ENCODE results near the gene NCKAP5L.
A peak's percentile ranks its signal among the peaks of the same experiment; 100 is the strongest.
"Not testable (repeated sequence)": the region's sequence is repeated elsewhere in the genome, so short reads cannot be mapped to it uniquely, and the experiment has no call there.

The NCKAP5L gene

DNA sequence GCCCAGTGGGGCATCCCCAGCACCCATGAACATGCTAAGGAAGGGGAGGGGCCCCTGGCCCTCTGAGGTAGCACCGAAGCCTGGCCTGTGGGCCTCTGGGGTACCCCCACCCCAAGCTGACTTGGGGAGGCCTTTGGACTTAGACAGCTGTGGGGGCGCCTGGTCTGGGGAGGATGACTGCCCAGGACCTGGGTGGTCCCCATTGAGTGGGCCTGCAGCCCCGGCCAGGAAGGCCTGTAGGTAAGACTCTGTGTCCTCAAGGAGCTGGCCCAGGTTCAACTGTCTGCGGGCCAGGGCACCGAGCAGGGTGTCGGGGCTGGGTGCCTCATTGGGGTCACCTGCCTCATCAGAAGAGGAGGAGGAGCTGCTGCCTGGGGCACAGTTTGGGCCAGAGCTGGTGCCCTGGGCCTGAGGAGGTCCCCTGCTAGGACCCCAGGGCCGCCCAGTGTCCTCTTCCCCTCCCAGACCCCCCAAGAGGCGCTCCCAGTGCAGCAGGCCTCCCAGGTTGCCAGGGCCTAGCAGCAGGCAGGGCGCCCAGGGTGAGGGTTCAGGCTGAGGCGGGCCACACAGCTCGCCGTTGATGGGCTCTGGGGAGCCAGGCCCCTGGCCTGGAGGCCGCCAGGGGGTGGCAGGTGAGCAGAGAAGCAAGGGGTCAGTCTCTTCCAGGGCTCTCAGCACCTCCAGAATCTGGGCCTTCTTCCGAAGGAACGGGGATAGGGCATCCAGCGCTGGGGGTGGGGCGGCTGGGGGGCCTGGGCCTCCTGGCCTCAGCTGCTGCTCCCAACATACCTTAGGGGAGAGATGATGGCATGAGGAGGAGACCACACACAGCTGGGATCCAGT, 31.4 kb downstream of the NCKAP5L start:
- DNase-seq, result no peak

DNA sequence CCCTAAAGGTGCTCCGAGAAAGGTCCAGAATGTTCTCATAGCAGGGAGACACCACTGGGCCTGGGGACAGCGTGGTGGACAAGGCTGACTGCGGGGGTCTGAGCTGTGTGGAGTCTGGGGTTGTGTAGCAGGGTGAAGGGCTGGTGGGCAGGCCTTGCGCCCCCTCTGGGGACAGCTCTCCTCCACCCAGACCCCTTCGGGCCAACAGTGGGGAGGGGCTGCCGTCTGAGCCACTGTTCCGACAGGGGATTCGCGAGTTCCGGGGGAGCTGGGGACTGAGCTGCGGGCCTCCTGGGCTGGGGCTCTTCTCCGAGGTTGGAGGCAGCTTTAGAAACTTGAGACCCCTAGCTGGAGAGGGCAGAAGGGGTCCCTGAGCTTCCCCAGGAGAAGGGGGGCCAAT, 32.1 kb downstream of the NCKAP5L start:
- DNase-seq, result no peak

DNA sequence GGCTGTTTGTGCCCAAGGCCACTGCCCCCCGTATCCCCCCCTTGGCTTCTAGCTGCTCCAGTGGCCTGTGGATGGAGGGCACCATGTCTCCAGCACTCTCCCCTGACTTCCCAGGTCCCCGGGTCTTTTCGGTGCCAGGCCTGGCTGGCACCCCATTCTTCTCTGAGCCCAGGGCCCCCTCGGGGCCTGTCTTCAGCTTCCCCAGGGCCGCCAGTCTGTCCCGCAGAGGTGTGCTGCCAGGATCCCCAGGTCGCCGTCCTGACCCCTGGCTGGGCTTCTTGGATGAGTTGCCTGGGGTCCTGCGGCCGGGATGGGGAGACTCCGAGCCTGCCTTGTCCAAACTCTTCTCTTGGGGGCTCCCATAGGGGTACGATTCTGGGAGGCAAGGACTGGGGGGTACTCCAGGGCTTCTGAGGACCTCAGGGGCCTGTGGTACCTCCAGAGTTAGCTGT, 32.5 kb downstream of the NCKAP5L start:
- no peak for DNase-seq

DNA sequence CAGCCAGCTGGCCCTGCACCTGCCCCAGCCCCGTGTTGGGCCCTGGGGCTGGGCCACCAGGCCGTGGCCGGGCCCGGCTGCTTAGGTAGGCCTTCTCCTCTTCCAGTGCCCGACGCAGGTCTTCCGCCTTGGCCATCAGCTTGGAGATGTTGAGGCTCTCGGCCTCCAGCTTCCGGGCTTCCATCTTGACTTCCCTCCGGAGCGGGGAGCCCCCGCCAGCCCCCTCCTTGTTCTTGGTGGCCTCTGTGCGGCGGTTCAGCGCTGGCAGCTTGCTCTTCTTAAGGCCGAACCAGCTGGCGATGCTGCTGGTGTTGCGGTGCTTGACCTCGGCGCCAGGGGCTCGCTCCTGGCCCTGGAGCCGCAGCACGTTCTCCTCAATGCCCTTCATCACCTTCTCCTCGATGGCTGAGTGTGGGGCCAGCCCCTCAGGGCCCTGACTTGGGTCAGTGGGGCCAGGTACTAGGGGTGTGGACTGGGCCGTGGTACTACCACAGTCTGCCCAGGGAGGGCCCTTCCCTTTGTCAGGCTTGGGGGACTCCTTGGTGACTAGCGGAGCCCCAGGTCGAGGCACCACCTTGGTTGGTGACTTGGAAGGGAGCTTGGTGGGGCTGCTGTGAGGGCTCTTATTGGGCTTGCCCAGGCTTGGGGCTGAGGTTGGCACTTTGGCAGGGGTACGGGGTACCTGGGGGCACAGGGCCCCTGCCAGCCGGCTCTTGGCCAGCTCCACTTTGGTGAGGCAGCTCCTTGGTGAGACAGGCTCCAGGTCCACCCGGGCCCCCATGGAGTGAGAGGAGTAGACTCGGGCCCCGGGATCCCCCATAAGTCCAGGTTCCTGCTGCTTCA, 33.2 kb downstream of the NCKAP5L start:
- DNase-seq, result no peak

DNA sequence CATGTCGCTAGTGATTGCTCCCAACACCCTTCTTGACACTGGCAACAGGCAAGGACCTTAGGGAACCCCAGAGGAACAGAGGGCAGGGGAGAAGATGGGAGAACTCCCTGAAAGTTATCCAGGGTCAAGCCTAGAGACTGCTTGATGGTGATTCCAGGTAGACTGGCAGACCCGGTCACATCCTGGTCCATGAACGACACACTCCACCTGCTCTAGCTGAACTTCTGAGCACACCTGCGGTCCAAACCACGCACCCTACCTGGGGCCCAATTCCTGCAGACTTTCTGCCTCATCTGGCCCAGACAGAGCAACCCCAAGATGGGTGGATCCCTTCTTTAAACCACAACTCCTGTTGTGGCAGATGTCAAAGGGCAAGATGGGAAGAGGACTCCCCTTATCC, 34.2 kb downstream of the NCKAP5L start:
- no peak for DNase-seq

DNA sequence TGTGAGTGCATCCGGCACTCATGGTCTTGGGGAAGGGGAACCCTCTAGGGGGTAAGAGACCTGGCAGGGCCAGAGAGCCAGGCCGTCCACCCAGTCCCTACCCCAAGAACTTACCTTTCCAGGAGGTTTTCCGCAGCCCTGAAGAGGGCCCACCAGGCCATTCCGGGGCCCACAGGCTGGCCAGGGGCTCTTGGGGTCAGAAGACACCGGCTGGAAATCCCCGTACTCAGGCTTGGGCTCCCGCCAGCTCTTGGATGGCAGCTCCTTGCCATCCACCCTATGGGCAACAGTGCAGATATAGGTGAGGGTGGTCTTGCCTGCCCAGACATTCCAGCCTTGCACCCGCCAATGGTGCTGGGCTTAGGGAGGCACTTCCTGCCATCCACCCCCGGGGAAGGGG, 34.6 kb downstream of the NCKAP5L start:
- DNase-seq, result no peak

DNA sequence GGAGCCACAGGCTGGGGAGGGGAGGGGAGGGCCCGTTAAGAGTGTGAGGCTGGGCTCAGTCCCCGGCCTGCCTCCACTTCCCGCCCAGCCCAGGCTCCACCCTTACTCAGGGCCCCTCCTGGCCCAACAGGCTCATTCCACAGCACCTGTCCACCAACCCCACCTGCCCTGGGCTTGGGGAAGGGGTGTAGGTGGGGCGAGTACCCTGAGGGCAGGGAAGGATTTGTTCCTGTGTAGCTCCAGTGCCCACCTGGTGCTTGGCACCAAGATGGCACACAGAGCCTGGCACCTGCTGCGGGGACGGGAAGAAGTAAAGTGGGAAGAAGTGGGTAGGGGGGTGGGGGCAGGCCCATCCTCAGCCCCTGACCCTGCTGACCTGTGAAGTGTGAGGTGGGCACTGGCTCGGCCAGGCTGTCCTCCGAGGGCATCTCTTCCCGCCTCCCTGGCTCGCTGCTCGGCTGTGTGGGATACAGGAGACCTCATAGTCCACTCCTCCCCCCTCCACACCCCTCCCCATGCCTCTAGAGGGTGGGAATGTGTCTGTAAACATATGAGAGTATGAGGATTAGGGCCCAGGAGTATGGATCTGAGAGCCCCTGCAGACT, 35.1 kb downstream of the NCKAP5L start:
- no peak for DNase-seq

DNA sequence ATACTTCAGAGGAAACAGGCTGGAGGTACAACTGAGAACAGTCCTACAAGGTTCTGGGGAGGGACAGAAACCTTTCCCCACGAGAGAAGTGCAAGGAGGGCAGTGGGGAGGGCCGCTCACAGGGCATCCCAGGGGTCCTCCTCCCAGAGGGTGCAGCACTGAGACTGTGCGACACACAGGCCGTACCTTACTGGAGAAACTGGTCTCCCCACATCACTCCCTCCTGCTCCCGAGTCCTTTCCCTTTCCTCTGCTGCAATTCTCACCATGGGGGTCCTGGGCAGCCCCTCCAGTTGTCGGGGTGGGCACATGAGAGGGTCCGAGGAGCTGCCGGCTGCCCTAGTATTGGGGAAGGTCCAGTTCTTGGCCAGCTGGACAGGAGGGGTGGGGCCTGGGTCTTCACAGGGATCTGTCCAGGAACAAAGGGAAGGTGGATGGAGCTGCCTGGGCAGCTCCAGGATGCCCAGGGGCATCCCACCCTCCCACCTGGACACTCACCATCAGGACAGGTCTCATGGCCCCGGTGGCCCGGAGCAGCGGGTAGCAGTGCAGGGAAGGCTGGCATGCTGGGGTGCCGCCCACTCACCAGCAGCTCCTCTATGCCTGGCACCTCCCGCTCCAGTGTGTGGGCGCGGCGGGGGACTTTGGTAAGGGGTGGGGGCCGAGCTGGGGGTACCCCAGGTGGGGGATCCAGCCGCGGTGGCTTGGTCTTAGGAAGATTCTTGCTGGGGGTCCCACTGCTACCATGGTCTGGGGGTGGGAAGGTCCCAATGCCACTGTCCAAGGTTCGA, 35.8 kb downstream of the NCKAP5L start:
- no peak for DNase-seq

DNA sequence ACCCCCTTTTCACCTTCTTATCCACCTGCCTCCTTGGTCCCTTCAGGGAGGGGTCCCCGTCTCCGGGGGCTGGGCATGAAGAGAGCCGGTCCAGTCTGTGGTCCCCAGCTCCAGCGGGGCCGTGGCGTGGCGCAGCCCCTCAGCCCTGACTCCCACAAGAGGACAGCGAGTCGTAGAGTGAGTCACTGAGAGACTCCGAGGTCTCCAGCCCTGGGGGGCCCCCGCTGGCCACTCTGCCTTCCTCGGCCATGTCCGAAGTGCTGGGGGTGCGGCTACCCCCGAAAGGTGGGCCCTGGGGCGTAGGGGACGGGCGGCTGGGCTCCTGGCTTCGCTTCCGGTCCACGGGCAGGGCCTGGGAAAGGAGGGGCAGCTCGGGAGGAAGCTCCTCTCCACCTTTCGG, 36.5 kb downstream of the NCKAP5L start:
- DNase-seq, result no peak

DNA sequence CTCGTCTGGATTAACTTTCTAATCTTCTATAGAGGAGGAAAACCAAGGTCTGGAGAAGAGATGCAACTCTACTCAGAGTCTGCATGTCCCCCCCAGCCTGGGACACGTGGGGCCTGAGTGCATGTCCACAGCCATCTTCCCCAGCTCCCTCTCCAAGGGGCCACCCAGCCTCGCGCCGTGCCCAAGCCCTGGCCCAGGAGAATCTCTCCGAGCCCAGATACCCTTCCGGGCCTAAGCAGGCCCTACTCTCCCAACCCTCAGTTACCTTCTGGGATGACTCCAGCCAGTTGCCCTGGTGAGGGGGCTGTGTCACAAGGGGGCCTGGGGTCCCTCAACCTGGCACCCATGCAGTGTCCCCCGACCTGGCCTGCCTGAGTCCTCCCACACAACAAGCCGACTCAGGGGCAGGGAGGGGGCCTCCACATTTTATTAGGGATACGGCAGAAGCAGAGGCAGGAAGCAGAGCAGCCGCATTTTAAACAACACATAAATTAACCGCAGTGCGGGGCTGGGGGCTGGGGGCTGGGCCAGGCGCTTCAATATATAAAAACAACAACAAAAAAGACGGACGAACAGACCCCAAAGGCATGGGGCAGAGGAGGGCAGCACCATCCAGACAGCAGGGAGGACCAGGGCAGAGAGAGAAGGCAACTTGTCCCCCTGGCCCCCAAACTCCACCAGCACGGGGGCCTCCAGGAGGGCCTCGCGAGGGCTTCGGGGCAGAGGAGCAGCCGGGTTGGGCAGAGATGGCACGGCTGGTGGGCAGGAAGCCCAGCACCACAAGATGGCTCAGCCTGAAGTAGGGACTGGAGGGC, 37.3 kb downstream of the NCKAP5L start:
- DNase-seq, result no peak

DNA sequence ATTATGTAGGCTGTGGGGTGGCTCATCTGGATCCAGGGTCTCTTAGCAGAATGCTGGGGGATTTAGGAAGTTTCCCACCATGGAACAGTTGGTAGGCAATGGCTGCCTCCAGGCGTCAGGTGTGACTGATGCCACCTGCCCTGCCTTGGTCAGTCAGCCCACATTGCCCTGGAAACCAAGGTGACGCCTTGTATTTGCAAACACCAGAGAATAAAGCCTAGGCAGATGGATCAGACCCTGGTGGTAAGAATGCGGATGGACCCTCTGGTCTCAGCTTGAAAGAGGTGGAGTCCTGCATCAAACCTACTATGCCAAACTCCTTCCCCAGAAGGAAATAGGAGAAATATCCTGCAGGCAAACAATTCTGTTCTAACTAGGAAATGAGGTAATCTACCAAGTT, 38.2 kb downstream of the NCKAP5L start:
- no peak for DNase-seq

DNA sequence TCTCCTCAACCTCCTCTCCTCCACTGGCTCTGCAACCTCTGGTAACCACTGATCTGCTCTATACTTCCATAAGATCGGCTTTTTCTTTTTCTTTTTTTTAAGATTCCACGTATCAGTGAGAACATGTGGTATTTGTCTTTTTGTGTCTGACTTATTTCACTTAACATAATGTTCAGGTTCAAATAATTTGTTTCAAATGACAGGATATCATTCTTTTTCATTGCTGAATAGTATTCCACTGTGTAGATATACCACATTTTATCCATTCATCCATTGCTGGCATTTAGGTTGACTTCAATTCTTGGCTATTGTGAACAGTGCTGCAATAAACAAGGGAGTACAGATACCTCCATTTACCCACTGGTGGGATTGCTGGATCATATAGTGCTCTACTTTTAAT, 40.5 kb downstream of the NCKAP5L start:
- DNase-seq, result no peak

DNA sequence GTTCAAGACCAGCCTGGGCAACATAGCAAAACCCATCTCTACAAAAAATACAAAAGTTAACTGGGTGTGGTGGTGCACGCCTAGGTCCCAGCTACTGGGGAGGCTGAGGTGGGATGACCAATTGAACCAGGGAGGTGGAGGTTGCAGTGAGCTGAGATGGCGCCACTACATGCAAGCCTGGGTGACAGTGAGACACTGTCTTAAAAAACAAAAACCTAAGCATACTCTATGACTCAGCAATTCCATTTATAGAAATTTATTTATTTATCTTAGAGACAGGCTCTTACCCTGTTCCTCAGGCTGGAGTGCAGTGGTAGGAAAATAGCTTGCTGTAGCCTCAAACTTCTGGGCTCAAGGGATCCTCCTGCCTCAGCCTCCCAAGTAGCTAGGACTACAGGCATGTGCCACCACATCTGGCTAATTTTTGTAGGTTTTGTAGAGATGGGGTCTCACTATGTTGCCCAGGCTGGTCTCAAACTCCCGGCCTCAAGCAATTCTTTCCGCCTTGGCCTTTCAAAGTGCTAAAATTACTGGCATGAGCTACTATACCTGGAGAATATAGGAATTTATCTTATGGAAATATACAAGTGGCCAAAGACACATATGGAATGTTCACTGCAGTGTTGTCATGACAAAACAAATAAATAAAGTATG, 43.3 kb downstream of the NCKAP5L start:
- DNase-seq, result no peak

DNA sequence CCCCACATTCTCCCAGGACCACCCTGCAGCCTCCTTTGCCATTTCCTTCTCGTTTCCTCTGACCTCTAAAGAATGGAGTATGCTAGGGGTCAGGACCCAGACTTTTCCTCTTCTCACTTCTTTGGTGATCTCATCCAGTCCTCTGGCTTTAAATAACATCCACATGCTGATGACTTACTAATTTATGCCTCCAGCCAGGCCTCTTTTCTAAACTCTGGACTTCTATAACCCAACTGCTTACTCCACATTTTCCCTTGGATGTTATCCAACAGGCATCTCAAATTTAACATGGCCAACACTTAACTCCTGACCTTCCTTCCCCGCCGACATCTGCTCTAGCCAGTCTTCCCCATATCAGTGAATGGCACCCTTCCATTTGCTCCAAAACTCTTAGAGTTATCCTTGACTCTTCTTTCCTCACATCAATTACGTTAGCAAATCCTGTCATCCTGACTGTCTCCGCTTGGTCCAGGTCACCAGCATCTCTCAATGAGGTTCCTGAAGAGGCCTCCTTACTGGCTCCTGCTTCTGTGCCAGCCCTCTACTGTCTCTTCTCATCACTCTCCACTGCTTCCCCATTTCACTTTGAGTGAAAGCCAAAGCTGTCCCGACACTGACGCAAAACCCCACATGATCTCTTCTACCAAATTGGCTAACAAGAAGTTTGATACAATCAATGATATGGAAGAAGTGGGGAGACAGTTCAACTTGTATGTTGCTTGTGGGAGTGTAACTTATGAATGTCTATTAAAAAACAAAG, 44.1 kb downstream of the NCKAP5L start:
- no peak for DNase-seq

DNA sequence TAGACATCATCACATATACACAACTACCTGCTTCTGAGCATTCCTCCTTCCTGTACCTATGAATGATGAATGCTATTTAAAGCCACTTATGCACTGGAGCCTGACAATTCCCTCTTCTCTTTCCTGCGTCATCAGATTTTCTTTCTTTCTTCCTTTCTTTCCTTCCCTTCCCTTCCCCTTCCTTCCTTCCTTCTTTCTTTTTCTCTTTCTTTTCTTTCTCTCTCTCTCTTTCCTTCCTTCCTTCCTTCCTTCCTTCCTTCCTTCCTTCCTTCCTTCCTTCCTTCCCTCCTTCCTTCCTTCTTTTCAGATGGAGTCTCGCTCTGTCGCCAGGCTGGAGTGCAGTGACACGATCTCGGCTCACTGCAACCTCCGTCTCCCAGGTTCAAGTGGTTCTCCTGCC, 47.3 kb downstream of the NCKAP5L start:
- not testable (repeated sequence) for DNase-seq

DNA sequence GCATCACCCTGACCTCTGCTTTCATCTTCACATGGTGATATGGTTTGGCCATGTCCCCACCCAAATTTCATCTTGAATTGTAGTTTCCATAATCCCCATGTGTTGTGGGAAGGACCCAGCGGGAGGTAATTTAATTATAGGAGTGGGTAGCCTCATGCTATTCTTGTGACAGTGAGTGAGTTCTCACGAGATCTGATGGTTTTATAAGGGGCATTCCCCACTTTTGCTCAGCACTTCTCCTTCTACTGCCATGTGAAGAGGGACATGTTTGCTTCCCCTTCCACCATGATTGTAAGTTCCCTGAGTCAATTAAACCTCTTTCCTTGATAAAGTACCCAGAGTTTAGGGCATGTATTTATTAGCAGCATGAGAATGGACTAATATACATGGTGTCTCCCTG, 48.6 kb downstream of the NCKAP5L start:
- DNase-seq, result no peak

DNA sequence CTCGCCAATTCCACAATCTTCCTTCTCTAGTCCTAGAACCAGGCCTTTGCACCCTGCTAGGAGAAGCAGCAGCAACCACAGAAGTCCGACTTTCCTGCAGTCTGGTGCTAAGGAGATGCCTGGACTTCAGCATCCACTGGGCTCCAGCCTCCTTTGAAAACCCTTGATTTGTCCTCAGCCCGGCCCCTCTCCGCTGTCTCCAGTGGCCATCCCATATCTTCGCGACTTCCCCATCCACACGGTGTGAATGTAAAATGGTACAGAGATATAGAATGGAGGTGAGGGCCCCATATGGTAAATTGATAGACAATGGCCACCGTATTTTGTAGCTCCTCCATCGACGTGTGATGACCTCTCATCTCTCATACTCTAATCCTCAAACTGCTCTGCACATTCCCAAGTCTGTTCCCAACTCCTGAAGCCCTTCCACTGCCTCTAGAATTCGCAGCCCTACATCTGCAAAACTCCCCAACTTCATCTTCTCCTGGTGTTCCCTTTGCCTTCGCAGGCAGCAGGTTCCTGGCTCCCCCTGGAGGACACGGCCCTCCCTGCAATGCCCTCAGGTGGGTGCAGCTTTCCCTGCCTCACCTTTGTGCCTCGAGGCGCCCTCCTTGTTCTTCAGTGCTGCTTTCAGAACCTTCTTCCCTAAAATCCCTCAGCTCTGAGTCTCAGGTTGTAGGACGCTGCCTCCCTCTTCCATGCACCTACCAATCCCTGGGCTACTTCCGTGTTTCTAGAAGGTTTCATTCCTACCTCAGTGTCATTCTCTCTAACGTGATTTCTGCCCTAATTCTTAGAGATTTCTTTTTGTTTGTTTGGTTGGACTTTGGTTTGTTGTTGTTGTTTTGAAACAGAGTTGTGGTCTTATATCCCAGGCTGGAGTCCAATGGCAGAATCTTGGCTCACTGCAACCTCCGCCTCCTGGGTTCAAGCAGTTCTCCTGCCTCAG, 50.1 kb downstream of the NCKAP5L start:
- DNase-seq, result peak; percentile 3

DNA sequence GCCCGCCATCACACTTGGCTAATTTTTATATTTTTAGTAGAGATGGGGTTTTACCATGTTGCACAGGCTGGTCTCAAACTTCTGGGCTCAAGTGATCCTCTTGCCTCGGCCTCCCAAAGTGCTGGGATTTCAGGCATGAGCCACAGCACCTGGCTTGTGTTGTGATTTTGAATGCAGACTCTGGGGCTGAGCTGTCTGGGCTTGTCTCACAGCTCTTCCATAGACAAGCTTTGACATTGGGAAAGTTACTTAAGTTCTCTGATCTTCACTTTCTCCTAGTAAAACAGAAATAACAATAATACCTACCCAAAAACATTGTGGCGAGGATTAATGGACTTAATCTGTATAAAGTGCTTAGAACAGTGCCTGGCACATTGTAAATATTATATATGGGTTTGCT, 50.9 kb downstream of the NCKAP5L start:
- DNase-seq, result no peak

DNA sequence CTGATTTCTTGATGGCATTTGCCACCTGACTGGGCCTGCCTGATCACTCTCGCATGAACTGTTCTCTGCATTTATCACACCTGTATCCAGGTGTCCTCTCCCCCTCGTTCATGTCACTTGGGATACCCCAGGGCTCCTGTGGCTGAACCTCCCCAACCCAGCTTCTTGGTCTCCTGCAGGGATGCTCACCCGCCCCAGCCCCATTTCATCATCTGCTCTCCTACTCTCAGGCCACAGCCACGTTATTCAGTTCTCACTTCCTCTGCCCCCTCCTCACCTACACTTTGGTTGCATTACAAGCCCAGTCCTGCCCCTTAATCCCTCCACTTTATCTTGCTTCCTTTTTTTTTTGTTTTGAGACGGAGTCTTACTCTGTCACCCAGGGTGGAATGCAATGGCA, 51.4 kb downstream of the NCKAP5L start:
- no peak for DNase-seq
